Endothelial cell of umbilical vein (primary cell): ENCODE data around the gene CDH20. TPM values are rescaled to one million over a fixed set of nuclear protein-coding genes. Genes with fewer than 3 reads are reported as not detected.

Experiments
- BruUV-seq: library from RNA; stranded (reverse); fragments of 400-500 nt; replicated peaks from 2 replicates; lab custom pipeline; 2021; lab: Mats Ljungman, UMichigan
- CTCF ChIA-PET: fragments of 300-600, 350-600 bp; sonication (Branson Sonifier 250); formaldehyde crosslinking; loops from one replicate; lab custom pipeline; 2021; ENCODE audit warnings: antibody characterized with exemption, inconsistent platforms; lab: Charles Lee
- POLR2A ChIA-PET: fragments of 300-600, 350-600 bp; sonication (Branson Sonifier 250); formaldehyde crosslinking; loops from one replicate; lab custom pipeline; 2021; ENCODE audit warnings: antibody characterized with exemption, inconsistent platforms; lab: Charles Lee
- DNase-seq: peaks from one replicate; pipeline ENCODE4 v3.0.0-alpha.2; 2011; ENCODE audit warnings: low read depth, low spot score
- FAIRE-seq: peaks from 2 replicates; lab custom pipeline; 2011; peaks lifted over from hg19 to GRCh38; lab: Jason Lieb, UNC
- H2AFZ ChIP-seq: 2 replicates; pipeline ENCODE4 v1.6.0; 2012; ENCODE audit warnings: low read depth, low read length, control low read depth, inconsistent platforms
- H3K27ac ChIP-seq: 2 replicates; pipeline ENCODE4 v1.5.1; 2011; ENCODE audit warnings: low read depth, mild to moderate bottlenecking, control low read depth, low read length, moderate library complexity; ENCODE audit not compliant: insufficient read depth
- H3K27me3 ChIP-seq, 2 experiments: 2 replicates each; pipeline versions ENCODE4 v1.6.0 to v1.6.1; 2011; ENCODE audit warnings: low read length in 2 of 2, mixed read lengths in 1 of 2; ENCODE audit not compliant: control insufficient read depth in 2 of 2, insufficient read depth in 2 of 2
- H3K36me3 ChIP-seq, 2 experiments: 2 replicates in 1 of 2; 3 replicates in 1 of 2; pipeline ENCODE4 v1.5.1; 2011; ENCODE audit warnings: low read length in 2 of 2, mild to moderate bottlenecking in 1 of 2, moderate library complexity in 1 of 2; ENCODE audit not compliant: control insufficient read depth in 2 of 2, insufficient read depth in 2 of 2; ENCODE audit errors: extremely low read depth in 1 of 2
- H3K4me1 ChIP-seq: 3 replicates; pipeline ENCODE4 v1.5.1; 2011; ENCODE audit warnings: mild to moderate bottlenecking, low read length; ENCODE audit not compliant: control insufficient read depth, insufficient read depth; ENCODE audit errors: extremely low read depth
- H3K4me2 ChIP-seq: 2 replicates; pipeline ENCODE4 v1.6.1; 2011; ENCODE audit warnings: low read length, control low read depth, mixed read lengths; ENCODE audit not compliant: insufficient read depth
- H3K4me3 ChIP-seq, 3 experiments: fragments of 200-600 bp in 1 of 3; sonication (generic), shearing (Covaris generic) in 1 of 3; replicated peaks in 1 of 3; 2 replicates each; pipeline ENCODE4 v1.5.1; 2011 to 2016; ENCODE audit warnings: control low read depth in 3 of 3, low read length in 3 of 3, mild to moderate bottlenecking in 2 of 3, inconsistent platforms in 1 of 3, low read depth in 1 of 3, moderate library complexity in 1 of 3; ENCODE audit not compliant: insufficient read depth in 1 of 3
- H3K79me2 ChIP-seq: 2 replicates; pipeline ENCODE4 v1.6.0; 2012; ENCODE audit warnings: low read length, inconsistent platforms; ENCODE audit not compliant: control insufficient read depth, insufficient read depth
- H3K9ac ChIP-seq: replicated peaks from 2 replicates; pipeline ENCODE3; 2011; ENCODE audit warnings: low read length, control low read depth; ENCODE audit not compliant: insufficient read depth; ENCODE audit errors: extremely low read depth
- H3K9me1 ChIP-seq: replicated peaks from 3 replicates; pipeline ENCODE4 v1.6.0; 2011; ENCODE audit warnings: mild to moderate bottlenecking, low read length; ENCODE audit not compliant: control insufficient read depth, insufficient read depth; ENCODE audit errors: extremely low read depth
- H3K9me3 ChIP-seq: replicated peaks from 2 replicates; pipeline ENCODE4 v1.5.1; 2012; ENCODE audit warnings: low read length, inconsistent platforms; ENCODE audit not compliant: control insufficient read depth, insufficient read depth
- H4K20me1 ChIP-seq: replicated peaks from 2 replicates; pipeline ENCODE3; 2011; ENCODE audit warnings: mild to moderate bottlenecking, low read length; ENCODE audit not compliant: control insufficient read depth, insufficient read depth; ENCODE audit errors: extremely low read depth
- CTCF ChIP-seq, 2 donors: IDR thresholded peaks; 1 replicate in 1 of 2; 2 replicates in 1 of 2; pipeline ENCODE4 v1.5.1; 2011; ENCODE audit warnings: low read length in 2 of 2, mild to moderate bottlenecking in 2 of 2, moderate library complexity in 2 of 2, control low read depth in 1 of 2, inconsistent platforms in 1 of 2, low read depth in 1 of 2; ENCODE audit not compliant: insufficient read depth in 1 of 2; ENCODE audit errors: extremely low read depth in 1 of 2
- EZH2 ChIP-seq: IDR thresholded peaks from 2 replicates; pipeline ENCODE4 v1.6.1; 2012; ENCODE audit warnings: borderline replicate concordance, low read depth, mild to moderate bottlenecking, moderate library complexity, low read length, inconsistent platforms; ENCODE audit not compliant: severe bottlenecking
- FOS ChIP-seq: IDR thresholded peaks from 2 replicates; pipeline ENCODE4 v1.6.1; 2011; ENCODE audit warnings: mild to moderate bottlenecking, low read length, moderate library complexity, borderline replicate concordance; ENCODE audit not compliant: insufficient read depth
- GATA2 ChIP-seq: IDR thresholded peaks from 2 replicates; pipeline ENCODE4 v1.7.0; 2011; ENCODE audit warnings: low read depth, mild to moderate bottlenecking, moderate library complexity, mixed read lengths, low read length; ENCODE audit not compliant: insufficient read length, insufficient read depth
- JUN ChIP-seq: IDR thresholded peaks from 2 replicates; pipeline ENCODE4 v1.6.1; 2011; ENCODE audit warnings: borderline replicate concordance, low read depth; ENCODE audit not compliant: insufficient read length, insufficient read depth
- MAX ChIP-seq: IDR thresholded peaks from 2 replicates; pipeline ENCODE4 v1.6.1; 2011; ENCODE audit not compliant: insufficient read depth, insufficient read length
- MYC ChIP-seq: IDR thresholded peaks from one replicate; pipeline ENCODE4 v1.6.1; 2011; ENCODE audit warnings: mild to moderate bottlenecking, low read depth, low read length
- POLR2A ChIP-seq: IDR thresholded peaks from 2 replicates; pipeline ENCODE4 v1.6.1; 2012; ENCODE audit warnings: low read depth, mild to moderate bottlenecking, control low read depth, low read length
- POLR2AphosphoS5 ChIP-seq: IDR thresholded peaks from 2 replicates; pipeline ENCODE4 v1.6.1; 2012; ENCODE audit warnings: low read depth, mild to moderate bottlenecking, control low read depth, low read length, moderate library complexity; ENCODE audit not compliant: insufficient read depth
- dilution Hi-C: fragments of 300-500 bp; cut with MboI; formaldehyde crosslinking; loops from one replicate; pipeline ENCODE4 v1.15.0; 2019; ENCODE audit warnings: low sequenced_read_pairs; ENCODE audit not compliant: extremely low pct_ligation_motif_present
- intact Hi-C: fragments of 100-400 bp; cut with micrococcal nuclease; formaldehyde crosslinking; loops from one replicate; pipeline ENCODE4 v1.10.0; 2022
- polyA plus RNA-seq, 4 experiments: library from polyadenylated mRNA; depleted of rRNA in 3 of 4; stranded (reverse) in 3 of 4; unstranded in 1 of 4; fragments of >200 nt; gene quantifications; 2 replicates each; pipeline versions ENCODE4 v1.2.1 to v1.2.3, GENCODE V29; 2011 to 2012; ENCODE audit warnings: missing spikeins in 1 of 4
- total RNA-seq: library from RNA; stranded (reverse); gene quantifications from 2 replicates; pipeline ENCODE4 v1.2.3, GENCODE V29; 2021

Gene CDH20
- total and polyA plus RNA-seq, 2 donors (not counting 3 experiments of a cell fraction or from before 2014, with no cell fraction given), result not detected

- intact Hi-C loops (no loop called here), dilution Hi-C loops (no loop called here)
- Histone ChIP-seq H3K9me1 (no peaks in the 10 kb centered on the region), H3K9me3 (no peaks in the 10 kb centered on the region), H4K20me1 (no peaks in the 10 kb centered on the region), H3K36me3 (no peaks in the 10 kb centered on the region), H2AFZ (no peak overlapping the region), H3K4me2 (no peak overlapping the region), H3K27me3 (no peaks in the 10 kb centered on the region), H3K27ac (no peak overlapping the region), H3K9ac (no peak overlapping the region), H3K79me2 (no peaks in the 10 kb centered on the region), H3K4me1 (peaks cover 5% of the 10 kb centered on the region), H3K4me3 (no peak overlapping the region)
- POLR2A ChIA-PET, result no interaction called here
- TF ChIP-seq MAX (no peak), MYC (no peak), FOS (no peak), EZH2 (no peak), JUN (no peak), POLR2A (no peak), POLR2AphosphoS5 (no peak), GATA2 (no peak), CTCF (IDR thresholded peaks at IDR 0.05; ENCODE audit: extremely low read depth in 1 of 2, insufficient read depth in 1 of 2, low read depth in 1 of 2, low read length in 2 of 2) (no peak)
- no peak for FAIRE-seq
- no peak for DNase-seq
- no TSS peak for BruUV-seq
- CTCF ChIA-PET, result interaction anchor here (1.4 kb wide), 1 partner anchor 587 kb away, joined by 4 read pairs; no protein-coding TSS in a partner anchor
These were observed 210.9 kb downstream of the CDH20 start for GRCh38 chr18:61544178-61544577.
